ENCODE results near the gene TBX10. TPM values are rescaled to one million over a fixed set of nuclear protein-coding genes. Genes with fewer than 3 reads are reported as not detected.

Gene TBX10
- total RNA-seq, 1 donor from 2014 or later = not detected

GRCh38 chr11:67633758-67634365 lies 5.7 kb downstream of the TBX10 start:
- H3K4me2 ChIP-seq (ENCODE audit: low read length) = no peak overlapping the region
- Mint-ChIP-seq H3K4me3 (ENCODE audit: unreplicated experiment) (no peak overlapping the region), H3K4me1 (ENCODE audit: low read depth, unreplicated experiment) (no peaks in the 10 kb centered on the region), H3K27me3 (ENCODE audit: low read depth, unreplicated experiment) (peaks cover 8% of the 10 kb centered on the region), H3K36me3 (ENCODE audit: low read depth, unreplicated experiment) (no peaks in the 10 kb centered on the region), H3K27ac (ENCODE audit: unreplicated experiment) (no peak overlapping the region), H3K9me3 (ENCODE audit: unreplicated experiment) (peaks cover 2% of the 10 kb centered on the region)
- no peak overlapping the region for H3K4me3 ChIP-seq (ENCODE audit: insufficient read depth, low read depth, low read length)
- H3K9me3 ChIP-seq (ENCODE audit: insufficient read depth, low read depth, low read length) = no peaks in the 10 kb centered on the region
- TF ChIP-seq EZH2 (IDR thresholded peaks at IDR 0.05; ENCODE audit: insufficient read depth, low read length) = no peak
- TF ChIP-seq CTCF (IDR thresholded peaks at IDR 0.05; ENCODE audit: insufficient read depth, low read depth, low read length) = no peak
- H3K9ac ChIP-seq (ENCODE audit: low read length) = no peak overlapping the region
- FAIRE-seq = no peak
- H3K27ac ChIP-seq (ENCODE audit: low read depth, low read length) = no peak overlapping the region
- no peak for DNase-seq (ENCODE audit: low read depth)
- no peaks in the 10 kb centered on the region for H3K27me3 ChIP-seq (ENCODE audit: insufficient read depth, low read length)
- H3K4me1 ChIP-seq (ENCODE audit: insufficient read depth, low read length) = peaks cover 8% of the 10 kb centered on the region
- H3K79me2 ChIP-seq (ENCODE audit: insufficient read depth, low read length) = no peaks in the 10 kb centered on the region
- no peaks in the 10 kb centered on the region for H3K36me3 ChIP-seq (ENCODE audit: insufficient read depth, low read length)
- H2AFZ ChIP-seq (ENCODE audit: low read depth, low read length) = no peak overlapping the region
- no peaks in the 10 kb centered on the region for H4K20me1 ChIP-seq (ENCODE audit: insufficient read depth, low read length)

- FAIRE-seq = no peak
- Histone ChIP-seq H3K9ac (ENCODE audit: low read length) (no peak overlapping the region), H3K4me1 (ENCODE audit: insufficient read depth, low read length) (peaks cover 8% of the 10 kb centered on the region), H3K4me2 (ENCODE audit: low read length) (no peak overlapping the region), H3K27ac (ENCODE audit: low read depth, low read length) (no peak overlapping the region), H3K9me3 (ENCODE audit: insufficient read depth, low read depth, low read length) (no peaks in the 10 kb centered on the region), H4K20me1 (ENCODE audit: insufficient read depth, low read length) (no peaks in the 10 kb centered on the region), H2AFZ (ENCODE audit: low read depth, low read length) (no peak overlapping the region), H3K27me3 (ENCODE audit: insufficient read depth, low read length) (no peaks in the 10 kb centered on the region), H3K36me3 (ENCODE audit: insufficient read depth, low read length) (no peaks in the 10 kb centered on the region), H3K4me3 (ENCODE audit: insufficient read depth, low read depth, low read length) (no peak overlapping the region), H3K79me2 (ENCODE audit: insufficient read depth, low read length) (no peaks in the 10 kb centered on the region)
- Mint-ChIP-seq H3K27ac (ENCODE audit: unreplicated experiment) (peak overlapping the region; percentile 18), H3K4me1 (ENCODE audit: low read depth, unreplicated experiment) (no peaks in the 10 kb centered on the region), H3K4me3 (ENCODE audit: unreplicated experiment) (no peak overlapping the region), H3K36me3 (ENCODE audit: low read depth, unreplicated experiment) (no peaks in the 10 kb centered on the region), H3K27me3 (ENCODE audit: low read depth, unreplicated experiment) (peaks cover 8% of the 10 kb centered on the region), H3K9me3 (ENCODE audit: unreplicated experiment) (peaks cover 2% of the 10 kb centered on the region)
- TF ChIP-seq CTCF (IDR thresholded peaks at IDR 0.05; ENCODE audit: insufficient read depth, low read depth, low read length) (no peak), EZH2 (IDR thresholded peaks at IDR 0.05; ENCODE audit: insufficient read depth, low read length) (no peak)
- DNase-seq (ENCODE audit: low read depth) = no peak
Measured at GRCh38 chr11:67632982-67633755, 6.4 kb downstream of the TBX10 start.
